ENCODE data around the gene CCDC78. TPM values are rescaled to one million over a fixed set of nuclear protein-coding genes. Genes with fewer than 3 reads are reported as not detected.

CCDC78 gene
- total and polyA plus RNA-seq, 2 of the 13 experiments (the other 11 are each of a cell fraction or from before 2014, with no cell fraction given) = 0.53 to 1.5 TPM

DNA sequence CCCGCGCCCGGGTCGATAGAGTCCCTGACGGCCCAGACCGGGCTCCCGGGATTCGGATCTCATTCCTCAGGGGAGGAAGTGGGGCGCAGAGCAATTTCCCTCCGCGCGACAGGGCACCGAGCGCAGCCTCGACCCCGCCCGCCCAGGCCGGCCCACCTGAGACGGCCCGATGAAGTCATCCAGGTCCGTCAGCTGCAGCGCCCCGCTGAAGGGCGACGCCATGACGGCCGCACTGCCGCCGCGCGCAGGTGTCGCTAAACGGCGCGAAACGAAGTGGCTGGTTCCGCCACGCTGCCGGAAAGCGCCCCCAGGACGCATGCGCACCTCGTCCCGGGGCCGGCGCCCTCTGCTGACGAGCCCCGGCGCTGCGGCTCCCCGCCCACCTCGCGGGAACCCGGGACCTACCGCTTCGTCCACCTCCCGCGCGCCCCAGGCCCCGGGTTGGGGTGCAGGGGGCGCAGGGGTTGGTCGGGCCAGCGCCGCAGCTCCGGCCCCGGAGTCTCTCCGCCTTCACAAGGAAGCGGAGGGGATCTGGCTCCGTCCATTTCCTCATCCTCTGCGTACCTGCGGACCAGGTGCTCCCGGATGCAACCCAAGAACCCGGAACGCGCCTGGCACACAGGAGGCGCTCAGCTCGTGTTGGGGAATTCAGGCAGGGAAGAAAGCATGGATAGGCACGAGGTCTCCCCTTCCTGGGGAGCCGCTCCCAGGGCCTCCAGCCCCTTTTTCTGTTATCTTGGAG is 14.7 kb upstream of the CCDC78 start, which contains the start of gene CIAO3 (continued):
- TF ChIP-seq ZFP91 (CRISPR knock-in tag; IDR thresholded peaks at IDR 0.05; ENCODE audit: borderline replicate concordance) (peak; percentile 91), NFKB2 (CRISPR knock-in tag; IDR thresholded peaks at IDR 0.05; ENCODE audit: borderline replicate concordance) (peak; percentile 50; the same call in 1 of the 2 replicates), ZNF24 (IDR thresholded peaks at IDR 0.05) (no peak), HNF4A (CRISPR knock-in tag; IDR thresholded peaks at IDR 0.05) (no peak), CCAR2 (optimal IDR thresholded peaks at IDR 0.05; ENCODE audit: low read depth, low read length) (no peak), REXO4 (CRISPR knock-in tag; IDR thresholded peaks at IDR 0.05; ENCODE audit: borderline replicate concordance) (no peak), ZNF136 (CRISPR knock-in tag; IDR thresholded peaks at IDR 0.05; ENCODE audit: low read depth) (no peak), HOXA3 (CRISPR knock-in tag; IDR thresholded peaks at IDR 0.05) (peak; percentile 96), ZNF629 (CRISPR knock-in tag; conservative IDR thresholded peaks at IDR 0.05) (0 out of 2 replicates have a peak, but pooled peaks have one; percentile 14), AGO2 (optimal IDR thresholded peaks at IDR 0.05; ENCODE audit: low read depth, low read length) (peak; percentile 10), ATF7 (IDR thresholded peaks at IDR 0.05) (peak; percentile 35; the same call in 1 of the 2 replicates), ATF7 (CRISPR knock-in tag; IDR thresholded peaks at IDR 0.05) (peak; percentile 92), ZMYM3 (CRISPR knock-in tag; IDR thresholded peaks at IDR 0.05) (no peak), HBP1 (CRISPR knock-in tag; IDR thresholded peaks at IDR 0.05; ENCODE audit: low read depth) (peak; percentile 91; the same call in 1 of the 2 replicates), ZNF615 (CRISPR knock-in tag; IDR thresholded peaks at IDR 0.05; ENCODE audit: borderline replicate concordance) (no peak), CCDC6 (CRISPR knock-in tag; IDR thresholded peaks at IDR 0.05) (peak; percentile 39), HCFC1 (IDR thresholded peaks at IDR 0.05; ENCODE audit: low read depth, low read length) (peak; percentile 95), ZBTB38 (CRISPR knock-in tag; IDR thresholded peaks at IDR 0.05) (peak; percentile 86), THYN1 (CRISPR knock-in tag; IDR thresholded peaks at IDR 0.05; ENCODE audit: borderline replicate concordance, low read depth) (no peak), SMYD3 (CRISPR knock-in tag; IDR thresholded peaks at IDR 0.05) (no peak; the same call in 1 of the 2 replicates), ZC3H4 (CRISPR knock-in tag; IDR thresholded peaks at IDR 0.05; ENCODE audit: borderline replicate concordance) (no peak), RBM22 (optimal IDR thresholded peaks at IDR 0.05; ENCODE audit: low read length) (no peak)
- TF ChIP-seq, protein P1, sequence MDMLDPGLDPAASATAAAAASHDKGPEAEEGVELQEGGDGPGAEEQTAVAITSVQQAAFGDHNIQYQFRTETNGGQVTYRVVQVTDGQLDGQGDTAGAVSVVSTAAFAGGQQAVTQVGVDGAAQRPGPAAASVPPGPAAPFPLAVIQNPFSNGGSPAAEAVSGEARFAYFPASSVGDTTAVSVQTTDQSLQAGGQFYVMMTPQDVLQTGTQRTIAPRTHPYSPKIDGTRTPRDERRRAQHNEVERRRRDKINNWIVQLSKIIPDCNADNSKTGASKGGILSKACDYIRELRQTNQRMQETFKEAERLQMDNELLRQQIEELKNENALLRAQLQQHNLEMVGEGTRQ (IDR thresholded peaks at IDR 0.05; ENCODE audit: low read depth, low read length) = no peak
- TF ChIP-seq, protein P1 (CRISPR knock-in tag; IDR thresholded peaks at IDR 0.05; ENCODE audit: borderline replicate concordance) = no peak; the same call in 1 of the 2 replicates
- TF ChIP-seq, protein P2, sequence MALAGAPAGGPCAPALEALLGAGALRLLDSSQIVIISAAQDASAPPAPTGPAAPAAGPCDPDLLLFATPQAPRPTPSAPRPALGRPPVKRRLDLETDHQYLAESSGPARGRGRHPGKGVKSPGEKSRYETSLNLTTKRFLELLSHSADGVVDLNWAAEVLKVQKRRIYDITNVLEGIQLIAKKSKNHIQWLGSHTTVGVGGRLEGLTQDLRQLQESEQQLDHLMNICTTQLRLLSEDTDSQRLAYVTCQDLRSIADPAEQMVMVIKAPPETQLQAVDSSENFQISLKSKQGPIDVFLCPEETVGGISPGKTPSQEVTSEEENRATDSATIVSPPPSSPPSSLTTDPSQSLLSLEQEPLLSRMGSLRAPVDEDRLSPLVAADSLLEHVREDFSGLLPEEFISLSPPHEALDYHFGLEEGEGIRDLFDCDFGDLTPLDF (CRISPR knock-in tag; IDR thresholded peaks at IDR 0.05) = peak; percentile 52; the same call in 1 of the 2 replicates
